Stomach (tissue), 9 donors: ENCODE results near the gene MRPL2. TPM values are rescaled to one million over a fixed set of nuclear protein-coding genes. Genes with fewer than 3 reads are reported as not detected.

Experiments
- DNase-seq, 2 donors: peaks; one replicate each; pipeline versions ENCODE4 v3.0.0 to v3.0.0-alpha.2; 2013 to 2019
- H3K27ac ChIP-seq, 5 donors: fragments of 200-600 bp in 4 of 5; sonication (generic) in 4 of 5; one replicate each; pipeline ENCODE4 v1.5.1; 2013 to 2019; ENCODE audit warnings: mild to moderate bottlenecking in 1 of 5, moderate library complexity in 1 of 5
- H3K27me3 ChIP-seq, 3 donors: fragments of 200-600 bp; sonication (generic); one replicate each; pipeline ENCODE4 v1.5.1; 2017 to 2019; ENCODE audit warnings: mixed run types in 1 of 3
- H3K36me3 ChIP-seq, 4 donors: fragments of 200-600 bp; sonication (generic); 1 replicate in 3 of 4; 2 replicates in 1 of 4; pipeline ENCODE4 v1.5.1; 2016 to 2019
- H3K4me1 ChIP-seq, 4 donors: fragments of 200-600 bp; sonication (generic); one replicate each; pipeline ENCODE4 v1.5.1; 2016 to 2019
- H3K4me3 ChIP-seq, 4 donors: fragments of 200-600 bp; sonication (generic) in 3 of 4; one replicate each; pipeline ENCODE4 v1.5.1; 2016 to 2019; ENCODE audit warnings: mild to moderate bottlenecking in 1 of 4
- H3K9me3 ChIP-seq, 4 donors: fragments of 200-600 bp; sonication (generic); one replicate each; pipeline ENCODE4 v1.5.1; 2016 to 2019
- CTCF ChIP-seq, 7 experiments: fragments of 450-650 bp in 4 of 7; fragments of 200-600 bp in 3 of 7; sonication (generic) in 3 of 7; IDR thresholded peaks; one replicate each; pipeline ENCODE4 v1.5.1; 2016 to 2019; ENCODE audit warnings: antibody characterized with exemption in 7 of 7, control low read depth in 2 of 7, mild to moderate bottlenecking in 1 of 7
- EP300 ChIP-seq: sonication (generic); formaldehyde crosslinking; IDR thresholded peaks from one replicate; pipeline ENCODE4 v1.6.1; 2017; ENCODE audit warnings: antibody characterized with exemption
- POLR2A ChIP-seq, 4 donors: fragments of 450-650 bp; IDR thresholded peaks; one replicate each; pipeline ENCODE4 v1.6.1; 2016; ENCODE audit warnings: antibody characterized with exemption in 4 of 4, control low read depth in 2 of 4, mild to moderate bottlenecking in 1 of 4, moderate library complexity in 1 of 4
- POLR2AphosphoS5 ChIP-seq, 3 donors: sonication (generic); formaldehyde crosslinking; IDR thresholded peaks; one replicate each; pipeline ENCODE4 v1.6.1; 2016; ENCODE audit warnings: antibody characterized with exemption in 3 of 3
- WGBS, 5 donors: extraction: QIAGEN DNeasy Blood & Tissue Kit in 3 of 5; methylation state at CpG; one replicate each; pipeline versions ENCODE4 v1.1.5 to v1.1.7; 2013 to 2018; 5-methylcytosine and 5-hydroxymethylcytosine counted together
- intact Hi-C: fragments of 100-400 bp; cut with DNase I; formaldehyde crosslinking; loops from one replicate; pipeline ENCODE4 v1.15.1; 2023; ENCODE audit warnings: low total_unique reads
- polyA plus RNA-seq, 3 donors: library from polyadenylated mRNA; stranded (reverse); fragments of 200-250 nt; gene quantifications; one replicate each; pipeline ENCODE4 v1.2.3, GENCODE V29; 2013
- total RNA-seq, 5 donors: library from RNA; depleted of rRNA; stranded (reverse); fragments of >200 nt; gene quantifications; one replicate each; pipeline versions ENCODE4 v1.1.0 to v1.2.3, GENCODE V29; 2014 to 2016
- donor health status: healthy with polysubstance abuse.
- donor health status: Bipolar disorder and iron deficiency.
- donor health status: healthy.

MRPL2 gene
- total and polyA plus RNA-seq, 8 donors = 3.5 to 74.8 (median 19.6) TPM

DNA sequence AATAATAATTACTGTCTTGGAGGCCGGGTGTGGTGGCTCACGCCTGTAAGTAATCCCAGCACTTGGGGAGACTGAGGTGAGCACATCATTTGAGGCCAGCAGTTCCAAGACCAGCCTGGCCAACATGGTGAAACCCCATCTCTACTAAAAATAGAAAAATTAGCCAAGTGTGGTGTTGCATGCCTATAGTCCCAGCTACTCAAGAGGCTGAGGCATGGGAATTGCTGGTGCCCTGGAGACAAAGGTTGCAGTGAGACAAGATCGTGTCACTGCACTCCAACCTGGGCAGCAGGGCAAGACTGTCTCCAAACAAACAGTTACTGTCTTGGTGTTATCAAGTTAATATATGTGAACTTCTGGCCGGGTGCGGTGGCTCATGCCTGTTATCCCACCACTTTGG is 32.9 kb downstream of the MRPL2 start:
- H3K9me3 ChIP-seq = no peaks in the 10 kb centered on the region
- peaks cover 15 to 29% (median 21%) of the 10 kb centered on the region in 4 donors for H3K4me1 ChIP-seq
- TF ChIP-seq EP300 = no peak
- no peak for TF ChIP-seq CTCF (IDR thresholded peaks at IDR 0.05)
- no peak for TF ChIP-seq POLR2A (IDR thresholded peaks at IDR 0.05)
- no peak for TF ChIP-seq POLR2AphosphoS5 (IDR thresholded peaks at IDR 0.05)
- intact Hi-C loops = no loop called here
- H3K27ac ChIP-seq = no peak overlapping the region
- 84 to 96% (median 89%) methylated on average over 5 of the region's 5 CpGs for WGBS, 5 donors
- H3K36me3 ChIP-seq = peaks cover 70 to 86% (median 72%) of the 10 kb centered on the region in 4 donors
- H3K27me3 ChIP-seq = no peaks in the 10 kb centered on the region
- no peak for DNase-seq
- no peak overlapping the region for H3K4me3 ChIP-seq

DNA sequence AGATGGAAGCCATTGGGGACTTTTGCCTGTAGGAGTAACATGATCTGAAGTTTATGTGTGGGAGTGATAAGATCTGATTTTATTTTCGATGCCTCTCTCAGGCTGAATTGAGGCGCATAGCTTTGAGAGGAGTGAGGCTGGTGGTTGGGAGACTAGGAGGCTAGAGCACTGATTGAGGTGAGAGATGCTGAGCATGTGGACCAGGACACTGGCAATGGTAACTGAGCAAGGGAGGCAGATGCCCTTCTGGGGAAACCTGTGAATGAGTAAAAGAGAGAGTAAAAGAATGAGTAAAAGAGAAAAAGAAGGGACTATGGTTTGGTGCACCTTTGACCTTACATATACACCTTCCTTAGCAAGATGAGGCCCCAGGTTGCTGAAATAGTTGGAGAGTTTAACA is 34.8 kb downstream of the MRPL2 start:
- peaks cover 52 to 80% (median 64%) of the 10 kb centered on the region in 4 donors for H3K36me3 ChIP-seq
- no peak for TF ChIP-seq POLR2A (IDR thresholded peaks at IDR 0.05)
- no peak for DNase-seq

GRCh38 chr6:43021270-43022047 is 37.8 kb downstream of the MRPL2 start, which contains the start of gene RRP36:
Gene RRP36 (plus strand): TSS chr6:43021623. CDS start chr6:43021655, 32 bp downstream.
- 1% methylated on average over 31 to 56 of the region's 56 CpGs for WGBS, 5 donors

More for the DNA sequence above, 34.8 kb downstream of the MRPL2 start:
- no peaks in the 10 kb centered on the region for H3K9me3 ChIP-seq
- WGBS, 5 donors = 80 to 91% (median 85%) methylated on average over 2 of the region's 2 CpGs
- no peak overlapping the region for H3K4me3 ChIP-seq
- H3K4me1 ChIP-seq = peaks cover 22 to 41% (median 31%) of the 10 kb centered on the region in 4 donors
- H3K27me3 ChIP-seq = no peaks in the 10 kb centered on the region
- intact Hi-C loops = no loop called here
- H3K27ac ChIP-seq = no peak overlapping the region

GRCh38 chr6:43020847-43021246 is 38.4 kb downstream of the MRPL2 start:
- peak in 1 of 2 donors; percentile 65 for DNase-seq
- 39 to 58% (median 51%) methylated on average over 5 of the region's 5 CpGs for whole genome bisulfite sequencing, 5 donors
- Histone ChIP-seq H3K27ac (peak overlapping the region; percentile 79 to 97 (median 86)), H3K9me3 (no peaks in the 10 kb centered on the region), H3K4me1 (peaks cover 39 to 66% (median 47%) of the 10 kb centered on the region in 4 donors), H3K36me3 (peaks cover 37 to 74% (median 53%) of the 10 kb centered on the region in 4 donors), H3K4me3 (peak overlapping the region; percentile 88 to 99 (median 94)), H3K27me3 (no peaks in the 10 kb centered on the region)
- TF ChIP-seq POLR2A (IDR thresholded peaks at IDR 0.05) = no peak
- no peak for TF ChIP-seq POLR2AphosphoS5 (IDR thresholded peaks at IDR 0.05)
- TF ChIP-seq EP300 = no peak
- TF ChIP-seq CTCF (IDR thresholded peaks at IDR 0.05) = no peak
- intact Hi-C loops = no loop called here

More at GRCh38 chr6:43021270-43022047, 37.8 kb downstream of the MRPL2 start, which contains the start of gene RRP36:
- TF ChIP-seq EP300 (no peak), POLR2AphosphoS5 (IDR thresholded peaks at IDR 0.05) (peak; percentile 22 to 91 (median 65))
- Histone ChIP-seq H3K36me3 (peaks cover 43 to 80% (median 59%) of the 10 kb centered on the region in 4 donors), H3K9me3 (no peaks in the 10 kb centered on the region), H3K4me1 (peaks cover 33 to 60% (median 41%) of the 10 kb centered on the region in 4 donors), H3K27ac (peak within 1 kb of the TSS; percentile 79 to 97 (median 86)), H3K4me3 (peak within 1 kb of the TSS; percentile 88 to 99 (median 94)), H3K27me3 (no peaks in the 10 kb centered on the region)
- peak; percentile 81 to 93 for DNase-seq
- intact Hi-C loops = no loop called here

DNA sequence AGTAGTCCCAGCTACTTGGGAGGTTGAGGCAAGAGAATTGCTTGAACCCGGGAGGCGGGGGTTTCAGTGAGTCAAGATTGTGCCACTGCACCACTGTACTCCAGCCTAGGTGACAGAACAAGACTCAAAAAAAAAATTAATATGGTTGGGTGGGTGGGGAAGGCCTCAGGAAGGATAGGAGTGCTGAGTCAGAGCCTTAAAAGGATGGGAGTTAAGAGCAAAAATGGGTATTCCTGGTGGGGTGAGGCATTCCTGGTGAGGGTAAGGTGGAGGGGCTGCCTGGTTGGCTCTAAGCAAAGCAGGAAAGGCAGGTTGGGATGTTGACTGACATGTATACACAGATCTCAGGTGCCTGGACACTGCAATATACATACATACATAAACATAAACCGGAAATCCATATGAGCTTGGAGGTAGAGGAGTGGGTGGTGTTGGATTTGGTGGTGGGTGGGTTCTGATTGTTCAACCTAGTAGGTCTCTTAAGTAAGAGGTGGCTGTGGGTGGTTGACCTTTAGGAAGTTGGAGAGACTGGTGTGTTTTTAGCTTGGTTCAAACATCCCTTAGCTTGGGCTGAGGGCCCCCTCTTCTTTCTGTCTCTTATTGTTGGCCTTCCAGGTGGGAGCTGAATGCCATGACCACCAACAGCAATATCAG is 39.1 kb downstream of the MRPL2 start:
- intact Hi-C loops = no loop called here
- Histone ChIP-seq H3K9me3 (no peaks in the 10 kb centered on the region), H3K4me1 (peaks cover 45 to 73% (median 53%) of the 10 kb centered on the region in 4 donors), H3K4me3 (no peak overlapping the region), H3K27me3 (no peaks in the 10 kb centered on the region), H3K27ac (peak overlapping the region in 3 of 5 donors; percentile 86 to 97 (median 90)), H3K36me3 (peaks cover 31 to 68% (median 46%) of the 10 kb centered on the region in 4 donors)
- DNase-seq = no peak
- no peak for TF ChIP-seq POLR2A (IDR thresholded peaks at IDR 0.05)
- no peak for TF ChIP-seq CTCF (IDR thresholded peaks at IDR 0.05)
- TF ChIP-seq EP300 = no peak
- TF ChIP-seq POLR2AphosphoS5 (IDR thresholded peaks at IDR 0.05) = no peak
- WGBS, 5 donors = 89 to 96% (median 93%) methylated on average over 3 of the region's 3 CpGs
